Central memory CD8-positive, alpha-beta T cell (primary cell): ENCODE measurements around the gene DIP2C.

Experiments
- ATAC-seq: fragments of 150-1000 bp; cut with Tn5 transposase; replicated peaks from 2 replicates; pipeline ENCODE4 v1.10.0; 2022; ENCODE audit warnings: mild to moderate bottlenecking, moderate FRiP score, moderate number of reproducible peaks; ENCODE audit not compliant: poor library complexity, severe bottlenecking; ENCODE audit errors: extremely low read depth
- DNase-seq, 2 donors: peaks; one replicate each; pipeline ENCODE4 v3.0.0; 2021; ENCODE audit warnings: low spot score in 2 of 2
- H3K27ac Mint-ChIP-seq: one replicate; pipeline ENCODE4 v1.8.0; 2022; ENCODE audit warnings: low read depth, mild to moderate bottlenecking, moderate library complexity, mixed read lengths
- H3K27me3 Mint-ChIP-seq: one replicate; pipeline ENCODE4 v1.8.0; 2022; ENCODE audit warnings: mixed read lengths
- H3K36me3 Mint-ChIP-seq: one replicate; pipeline ENCODE4 v1.8.0; 2022; ENCODE audit warnings: mild to moderate bottlenecking, moderate library complexity, mixed read lengths; ENCODE audit not compliant: insufficient read depth
- H3K4me1 Mint-ChIP-seq: one replicate; pipeline ENCODE4 v1.8.0; 2022; ENCODE audit warnings: mixed read lengths
- H3K4me3 Mint-ChIP-seq: one replicate; pipeline ENCODE4 v1.8.0; 2022; ENCODE audit warnings: mild to moderate bottlenecking, moderate library complexity, mixed read lengths
- H3K9me3 Mint-ChIP-seq: one replicate; pipeline ENCODE4 v1.8.0; 2022; ENCODE audit warnings: mixed read lengths

DIP2C gene

GRCh38 chr10:621513-621912 lies 68.0 kb downstream of the DIP2C start:
- H3K4me1 Mint-ChIP-seq, result no peaks in the 10 kb centered on the region
- H3K27ac Mint-ChIP-seq, result no peak overlapping the region
- peaks cover 2% of the 10 kb centered on the region for H3K36me3 Mint-ChIP-seq
- no peak for DNase-seq
- no peak for ATAC-seq
- peaks cover 71% of the 10 kb centered on the region for H3K27me3 Mint-ChIP-seq
- no peak overlapping the region for H3K4me3 Mint-ChIP-seq
- H3K9me3 Mint-ChIP-seq, result no peaks in the 10 kb centered on the region

GRCh38 chr10:620971-621370 lies 68.5 kb downstream of the DIP2C start:
- ATAC-seq (no peak), DNase-seq (no peak)
- Mint-ChIP-seq H3K9me3 (no peaks in the 10 kb centered on the region), H3K27me3 (peaks cover 71% of the 10 kb centered on the region), H3K36me3 (peaks cover 2% of the 10 kb centered on the region), H3K27ac (no peak overlapping the region), H3K4me1 (no peaks in the 10 kb centered on the region), H3K4me3 (no peak overlapping the region)

- DNase-seq, result no peak
- ATAC-seq, result no peak
- Mint-ChIP-seq H3K27ac (no peak overlapping the region), H3K36me3 (peaks cover 2% of the 10 kb centered on the region), H3K27me3 (peaks cover 71% of the 10 kb centered on the region), H3K4me3 (no peak overlapping the region), H3K9me3 (no peaks in the 10 kb centered on the region), H3K4me1 (no peaks in the 10 kb centered on the region)
Measured at GRCh38 chr10:620417-620816, 69.1 kb downstream of the DIP2C start.

GRCh38 chr10:619710-620109 lies 69.8 kb downstream of the DIP2C start:
- ATAC-seq (no peak), DNase-seq (no peak)
- H3K27me3 Mint-ChIP-seq, result peaks cover 78% of the 10 kb centered on the region

GRCh38 chr10:618229-618989 lies 71.1 kb downstream of the DIP2C start:
- Mint-ChIP-seq H3K4me3 (no peak overlapping the region), H3K36me3 (peaks cover 2% of the 10 kb centered on the region), H3K27ac (no peak overlapping the region), H3K4me1 (no peaks in the 10 kb centered on the region), H3K9me3 (no peaks in the 10 kb centered on the region), H3K27me3 (peaks cover 80% of the 10 kb centered on the region)
- no peak for ATAC-seq
- DNase-seq, result no peak

More at GRCh38 chr10:619710-620109, 69.8 kb downstream of the DIP2C start:
- Mint-ChIP-seq H3K36me3 (peaks cover 2% of the 10 kb centered on the region), H3K27ac (no peak overlapping the region), H3K4me3 (no peak overlapping the region), H3K4me1 (no peaks in the 10 kb centered on the region), H3K9me3 (no peaks in the 10 kb centered on the region)

GRCh38 chr10:617471-617870 lies 72.0 kb downstream of the DIP2C start:
- peaks cover 71% of the 10 kb centered on the region for H3K27me3 Mint-ChIP-seq
- DNase-seq, result no peak
- H3K27ac Mint-ChIP-seq, result no peak overlapping the region
- H3K9me3 Mint-ChIP-seq, result no peaks in the 10 kb centered on the region
- ATAC-seq, result no peak
- no peak overlapping the region for H3K4me3 Mint-ChIP-seq
- no peaks in the 10 kb centered on the region for H3K4me1 Mint-ChIP-seq
- H3K36me3 Mint-ChIP-seq, result peaks cover 2% of the 10 kb centered on the region

GRCh38 chr10:615583-616152 lies 73.8 kb downstream of the DIP2C start:
- DNase-seq (no peak), ATAC-seq (no peak)
- Mint-ChIP-seq H3K4me3 (no peak overlapping the region), H3K27ac (no peak overlapping the region), H3K27me3 (peaks cover 57% of the 10 kb centered on the region), H3K4me1 (no peaks in the 10 kb centered on the region), H3K36me3 (peaks cover 2% of the 10 kb centered on the region), H3K9me3 (no peaks in the 10 kb centered on the region)

- Mint-ChIP-seq H3K27me3 (peaks cover 53% of the 10 kb centered on the region), H3K4me1 (no peaks in the 10 kb centered on the region), H3K36me3 (peaks cover 2% of the 10 kb centered on the region), H3K27ac (no peak overlapping the region), H3K4me3 (no peak overlapping the region), H3K9me3 (no peaks in the 10 kb centered on the region)
- no peak for ATAC-seq
- DNase-seq, result no peak
Measured at GRCh38 chr10:614790-615582, 74.5 kb downstream of the DIP2C start.

GRCh38 chr10:614139-614711 lies 75.2 kb downstream of the DIP2C start:
- H3K27me3 Mint-ChIP-seq, result peaks cover 46% of the 10 kb centered on the region
- DNase-seq, result no peak
- no peaks in the 10 kb centered on the region for H3K4me1 Mint-ChIP-seq
- no peaks in the 10 kb centered on the region for H3K9me3 Mint-ChIP-seq
- peaks cover 2% of the 10 kb centered on the region for H3K36me3 Mint-ChIP-seq
- H3K27ac Mint-ChIP-seq, result no peak overlapping the region
- ATAC-seq, result no peak
- no peak overlapping the region for H3K4me3 Mint-ChIP-seq

- no peak overlapping the region for H3K4me3 Mint-ChIP-seq
- no peak for ATAC-seq
- peaks cover 39% of the 10 kb centered on the region for H3K27me3 Mint-ChIP-seq
Measured at GRCh38 chr10:613271-614138, 76.0 kb downstream of the DIP2C start.

GRCh38 chr10:612696-613095 lies 76.8 kb downstream of the DIP2C start:
- DNase-seq (no peak), ATAC-seq (no peak)
- no peak overlapping the region for H3K27ac Mint-ChIP-seq

More at GRCh38 chr10:613271-614138, 76.0 kb downstream of the DIP2C start:
- no peaks in the 10 kb centered on the region for H3K9me3 Mint-ChIP-seq
- H3K27ac Mint-ChIP-seq, result no peak overlapping the region
- no peak for DNase-seq
- H3K36me3 Mint-ChIP-seq, result peaks cover 2% of the 10 kb centered on the region
- peaks cover 6% of the 10 kb centered on the region for H3K4me1 Mint-ChIP-seq

More at GRCh38 chr10:612696-613095, 76.8 kb downstream of the DIP2C start:
- peaks cover 3% of the 10 kb centered on the region for H3K36me3 Mint-ChIP-seq
- H3K27me3 Mint-ChIP-seq, result peaks cover 32% of the 10 kb centered on the region
- peaks cover 7% of the 10 kb centered on the region for H3K4me1 Mint-ChIP-seq
- no peak overlapping the region for H3K4me3 Mint-ChIP-seq
- no peaks in the 10 kb centered on the region for H3K9me3 Mint-ChIP-seq
